ENCODE results near the gene COX5B.
A peak's percentile ranks its signal among the peaks of the same experiment; 100 is the strongest.
"Not testable (repeated sequence)": the region's sequence is repeated elsewhere in the genome, so short reads cannot be mapped to it uniquely, and the experiment has no call there.

COX5B gene

DNA sequence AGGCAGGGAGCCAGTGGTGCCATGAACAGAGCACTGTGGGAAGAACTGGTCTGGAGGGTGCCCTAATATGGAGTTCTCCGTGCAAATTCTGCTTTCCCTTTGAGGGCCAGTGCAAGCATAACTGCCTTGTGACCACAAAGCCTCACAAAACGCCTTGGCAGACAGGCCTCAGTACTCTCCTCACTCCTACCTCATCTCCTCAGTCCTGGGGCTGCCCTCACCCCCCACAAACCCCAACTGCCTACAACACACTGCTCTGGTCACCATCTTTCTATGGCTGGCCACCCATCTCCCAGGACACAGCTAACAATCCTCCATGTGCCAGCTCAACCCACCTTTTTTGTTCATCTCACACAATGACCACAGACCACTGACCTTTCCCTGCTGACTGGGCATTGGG lies 8.9 kb downstream of the COX5B start:
- no peak for DNase-seq

DNA sequence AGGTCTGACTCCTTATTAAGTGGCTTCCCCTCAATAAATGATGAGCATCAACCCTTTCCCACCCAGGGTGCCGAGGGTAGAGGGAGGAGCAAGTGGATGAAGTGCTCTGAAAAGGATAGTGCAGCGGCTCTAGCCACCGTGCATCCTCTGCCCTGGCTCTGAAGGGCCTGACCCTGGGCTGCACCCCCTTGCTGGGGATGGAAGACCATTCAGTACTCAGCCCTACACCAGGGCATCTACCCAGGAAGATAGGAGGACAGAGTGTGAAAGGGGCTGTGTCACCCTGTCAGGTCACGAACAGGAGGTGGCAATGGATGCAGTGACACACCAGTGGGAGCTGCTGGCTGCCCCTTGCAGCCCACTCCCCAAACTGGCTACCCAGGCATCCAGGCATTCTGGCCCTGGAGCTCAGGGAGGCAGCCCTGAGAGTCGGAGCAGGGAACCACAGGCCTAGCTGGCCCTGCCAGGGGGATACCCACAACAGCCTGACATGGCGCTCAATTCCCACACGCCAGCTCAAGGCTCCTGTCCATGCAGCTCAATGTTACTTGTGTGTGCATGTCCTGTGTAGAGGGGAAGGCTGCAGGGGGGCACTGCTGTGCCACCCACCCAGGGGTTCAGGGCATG lies 10.4 kb downstream of the COX5B start:
- no peak for DNase-seq

DNA sequence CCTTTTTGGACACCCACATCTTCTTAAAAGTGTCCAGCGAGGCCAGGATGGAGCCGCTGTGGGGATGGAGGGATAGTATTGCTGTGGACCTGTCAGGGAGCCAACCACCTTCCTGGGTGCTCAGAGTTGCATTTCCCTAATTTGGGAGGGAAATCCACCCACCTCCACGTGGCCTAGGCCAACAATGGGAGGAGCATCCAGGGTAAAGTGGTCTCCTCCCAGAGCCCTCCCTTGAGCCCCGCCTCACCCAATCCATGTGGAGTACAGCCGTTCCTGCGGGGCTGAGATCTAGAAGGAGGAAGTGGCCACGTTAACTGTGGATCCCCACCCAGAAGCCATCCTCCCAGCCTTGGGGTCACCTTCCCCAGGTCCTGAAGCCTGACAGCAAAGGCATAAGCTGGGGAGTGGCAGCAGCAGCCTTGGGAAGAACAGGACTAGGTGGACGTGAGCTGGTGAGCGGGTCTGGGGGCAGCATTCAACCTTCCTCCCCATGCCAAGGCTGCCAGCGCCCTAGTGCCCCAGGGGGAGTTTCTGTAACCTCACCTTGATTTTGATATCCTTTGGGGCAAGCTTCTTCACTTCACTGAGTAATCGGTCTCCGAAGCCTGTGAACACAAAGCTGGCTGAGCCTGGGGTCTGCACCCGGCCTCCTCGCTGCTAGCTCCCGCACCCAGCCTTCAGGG lies 11.2 kb downstream of the COX5B start:
- no peak for DNase-seq

DNA sequence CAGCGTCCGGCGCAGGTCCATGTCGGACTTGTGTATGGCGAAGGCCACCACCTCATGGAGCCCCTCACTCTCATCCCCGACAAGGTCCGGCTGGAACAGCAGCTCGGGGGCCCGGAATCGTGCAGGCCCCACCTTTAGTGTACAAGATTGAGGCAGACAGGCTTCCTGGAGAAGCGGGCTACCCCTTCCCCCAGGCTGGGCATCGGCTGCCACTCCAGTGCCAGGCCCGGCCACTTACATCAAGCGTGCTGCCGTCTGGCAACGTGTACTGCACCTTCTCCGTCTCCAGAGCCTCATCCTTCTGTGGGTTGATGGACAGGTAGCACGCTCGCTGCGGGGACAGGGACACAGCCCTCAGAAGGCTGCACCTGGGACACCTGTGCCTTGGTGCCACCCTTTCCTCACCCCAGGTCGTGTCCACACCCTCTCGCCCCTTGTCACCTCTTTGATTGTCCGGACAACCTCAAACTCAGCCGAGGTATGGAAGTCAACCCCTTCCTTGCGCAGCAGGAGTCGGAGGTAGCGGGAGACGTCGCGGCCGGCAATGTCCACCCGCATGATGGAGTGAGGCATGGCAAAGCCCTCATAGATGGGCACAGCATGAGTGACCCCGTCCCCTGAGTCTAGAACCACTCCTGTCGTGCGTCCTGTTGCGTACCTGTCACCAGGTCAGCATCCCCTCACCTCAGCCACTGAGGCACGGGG lies 12.3 kb downstream of the COX5B start:
- DNase-seq: no peak

DNA sequence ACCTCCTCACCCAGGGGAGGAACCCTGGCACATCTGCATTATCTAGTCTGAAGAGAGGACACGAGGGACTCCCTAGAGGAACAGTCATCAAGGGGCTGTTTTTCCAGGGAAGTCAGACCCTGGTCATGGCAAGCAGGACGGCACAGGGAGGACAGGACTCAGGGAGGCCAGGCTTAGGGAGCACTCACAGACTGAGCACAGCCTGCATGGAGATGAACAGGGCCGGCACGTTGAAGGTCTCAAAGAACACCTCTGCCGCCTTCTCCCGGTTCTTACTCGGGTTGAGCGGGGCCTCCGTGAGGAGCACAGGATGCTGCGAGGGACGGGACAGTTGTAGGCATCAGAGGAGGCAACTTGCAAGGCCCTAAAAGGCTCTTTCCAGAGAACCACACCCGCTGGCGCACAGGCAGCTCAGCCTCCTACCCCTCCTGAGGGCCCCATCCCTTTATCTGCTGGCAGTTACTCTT lies 12.9 kb downstream of the COX5B start:
- DNase-seq: no peak

DNA sequence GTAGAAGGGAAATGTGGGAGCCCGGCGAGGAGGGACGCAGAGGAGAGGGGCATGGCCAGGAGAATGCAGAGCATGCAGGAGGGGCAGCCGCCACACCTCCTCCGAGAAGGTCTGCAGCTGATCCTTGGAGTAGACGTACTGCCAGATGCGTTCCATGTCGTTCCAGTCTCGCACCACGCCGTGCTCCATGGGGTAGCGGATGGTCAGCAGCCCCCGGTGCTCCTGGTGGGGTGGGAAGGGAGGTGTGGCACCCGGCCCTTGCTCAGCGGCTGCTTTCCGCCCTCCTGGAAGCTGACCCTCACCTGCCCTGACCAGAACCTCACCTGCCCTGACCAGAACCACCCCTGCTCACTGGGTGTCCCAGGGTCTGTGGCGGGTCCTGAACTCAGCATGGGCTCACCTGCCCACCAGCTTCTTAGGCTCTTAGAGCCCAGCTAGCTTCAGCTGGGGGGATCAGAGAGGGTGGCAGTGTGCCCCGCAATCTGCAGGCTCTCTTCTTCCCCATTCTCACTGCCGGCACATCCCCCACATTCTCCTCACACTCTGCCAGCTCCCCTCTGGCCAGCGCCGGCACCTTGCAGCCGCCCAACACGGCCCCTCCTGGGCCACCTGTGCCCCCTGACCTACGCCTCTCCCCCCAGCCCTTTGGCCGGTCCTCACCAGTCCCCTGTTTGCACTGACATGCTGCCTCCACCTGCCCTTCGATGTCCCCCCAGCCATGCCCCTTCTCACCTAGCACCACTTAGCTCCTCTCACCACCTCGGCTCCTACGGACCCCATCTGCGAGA lies 13.6 kb downstream of the COX5B start:
- DNase-seq: no peak

DNA sequence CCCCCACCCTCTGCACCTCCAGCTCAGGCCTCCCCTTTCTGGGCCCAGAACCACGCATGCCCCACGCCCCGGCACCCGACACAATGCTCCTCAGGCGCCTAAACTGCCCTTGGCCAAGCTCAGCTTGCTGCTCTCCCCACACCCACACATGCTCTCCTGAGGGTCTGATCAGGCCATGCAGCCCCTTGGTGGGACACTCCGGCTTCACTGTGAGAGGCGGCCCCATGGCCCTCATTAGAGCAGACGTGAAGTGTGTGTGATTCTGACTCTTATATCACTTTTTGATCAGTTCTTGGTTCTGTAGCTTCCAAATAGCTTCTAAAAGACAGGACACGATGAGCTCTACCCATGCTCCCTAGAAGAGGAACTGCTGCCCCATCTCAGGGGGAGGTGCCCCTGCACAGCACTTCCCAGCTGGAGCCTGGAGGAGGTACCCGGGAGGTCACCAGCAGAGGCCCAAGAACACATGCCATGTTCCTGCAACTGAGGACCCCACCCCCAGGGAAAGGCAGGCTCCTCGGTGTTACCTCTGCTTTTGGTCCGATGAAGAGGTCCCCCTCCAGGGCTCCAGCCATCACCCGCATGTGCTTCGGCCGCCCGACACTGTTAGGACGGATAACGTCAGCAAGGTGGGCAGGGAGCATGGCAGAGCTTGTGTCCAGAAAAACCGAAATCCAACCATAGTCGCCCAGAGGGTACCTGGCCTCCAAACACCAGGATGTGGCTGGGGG lies 14.3 kb downstream of the COX5B start:
- no peak for DNase-seq

DNA sequence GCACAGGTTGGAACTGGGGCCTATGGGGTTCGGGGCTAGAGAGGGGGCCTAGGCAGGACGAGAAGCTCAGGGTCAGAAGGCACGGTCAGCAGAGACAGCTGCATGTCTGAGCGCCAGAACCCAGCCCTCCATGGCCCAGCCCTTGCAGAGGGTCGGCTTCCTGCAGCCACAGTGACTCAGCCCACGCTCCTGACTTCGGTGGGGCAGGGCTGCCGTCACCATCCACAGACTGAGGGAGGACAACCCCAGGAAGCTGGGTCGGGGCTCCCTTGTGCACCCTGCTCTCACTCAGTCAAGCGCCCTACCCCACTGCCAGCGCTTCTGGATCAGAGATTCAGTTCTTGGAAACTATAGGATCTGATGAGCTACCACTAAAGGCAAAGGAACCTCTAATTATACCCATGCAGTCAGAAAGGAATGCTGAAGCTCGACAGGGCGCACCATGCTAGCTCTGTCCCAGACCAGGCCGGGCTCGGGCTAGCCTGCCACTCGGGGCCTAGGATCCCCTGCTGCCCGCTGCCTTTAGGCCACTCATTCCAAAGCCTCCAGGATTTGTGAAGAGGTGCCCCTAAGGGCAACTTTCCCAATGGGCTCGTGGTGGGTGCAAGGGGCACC lies 15.0 kb downstream of the COX5B start:
- DNase-seq: no peak

DNA sequence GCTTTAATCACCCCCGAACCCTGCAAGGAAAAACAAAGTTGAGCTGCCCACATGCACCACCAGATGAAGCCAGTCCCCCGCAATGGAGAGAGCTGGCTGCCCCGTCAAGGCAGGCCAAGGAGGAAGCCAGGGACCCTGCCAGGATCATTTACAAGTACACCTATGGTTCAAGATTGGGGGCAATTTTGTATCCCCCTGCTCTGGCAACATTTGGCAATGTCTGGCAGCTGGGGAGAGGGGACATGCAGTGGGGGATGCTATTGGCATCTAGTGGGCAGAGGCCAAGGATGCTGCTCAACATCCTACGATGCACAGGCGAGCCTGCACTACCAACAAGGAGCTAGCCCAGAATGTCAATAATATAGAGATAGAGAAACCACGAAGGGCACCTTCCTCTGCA lies 16.1 kb downstream of the COX5B start:
- no peak for DNase-seq

DNA sequence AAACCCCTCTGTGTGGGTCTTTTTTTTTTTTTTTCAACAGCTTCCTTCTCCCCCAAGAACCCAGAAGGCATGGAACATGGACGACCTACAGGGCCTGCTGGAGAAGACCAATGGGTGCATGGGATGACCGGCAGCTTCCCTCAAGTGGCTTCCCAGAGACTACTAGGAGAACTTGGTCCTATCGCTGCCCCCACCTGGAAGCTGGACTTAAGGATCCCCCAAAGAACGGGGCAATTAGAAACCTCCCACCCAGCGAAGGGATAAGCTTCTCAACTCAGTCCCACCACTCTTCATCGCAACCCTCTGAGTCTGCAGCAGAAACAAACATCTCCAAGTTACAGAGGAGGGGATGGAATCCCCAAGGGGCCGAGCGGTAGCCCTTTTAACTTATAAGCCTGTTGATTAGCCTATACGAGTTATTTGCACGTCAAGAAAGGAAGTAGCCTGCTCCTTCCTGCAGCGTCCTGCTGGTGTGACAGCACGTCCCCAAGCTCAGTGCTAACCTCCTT lies 16.6 kb downstream of the COX5B start:
- no peak for DNase-seq

DNA sequence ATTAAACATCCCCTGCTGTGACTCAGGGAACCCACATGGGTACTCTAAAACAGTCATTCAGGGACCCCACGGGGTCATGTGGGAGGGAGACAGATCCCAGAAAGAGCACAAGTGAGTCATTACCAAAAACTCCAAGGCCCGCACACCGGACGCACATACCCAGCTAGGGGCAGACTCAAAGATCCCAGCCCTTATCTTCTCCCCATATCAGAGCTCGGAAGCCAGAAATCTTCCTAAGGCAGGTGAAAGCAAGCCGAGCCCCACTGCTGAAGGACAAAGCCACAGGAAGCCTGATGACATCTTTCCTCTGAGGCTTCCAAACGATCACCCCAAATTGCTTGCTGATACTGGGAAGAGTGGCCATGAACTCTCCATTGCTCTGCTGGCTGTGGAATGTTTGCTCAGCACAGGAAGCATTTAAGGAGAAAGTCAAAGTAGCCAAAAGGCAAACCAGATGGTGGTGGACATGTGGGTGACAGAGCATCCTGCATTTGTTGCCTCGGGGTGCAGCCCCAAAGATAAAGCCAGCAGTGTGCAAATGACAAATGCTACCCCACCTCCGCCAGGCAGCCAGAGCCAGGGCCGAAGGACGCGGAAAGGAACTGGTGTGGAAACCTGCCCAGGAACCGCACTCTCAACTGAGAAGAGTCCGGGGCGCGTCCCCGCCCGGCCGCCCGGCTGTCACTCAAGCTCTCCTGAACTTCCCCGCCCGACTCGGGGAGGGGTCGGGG lies 17.2 kb downstream of the COX5B start:
- no peak for DNase-seq

DNA sequence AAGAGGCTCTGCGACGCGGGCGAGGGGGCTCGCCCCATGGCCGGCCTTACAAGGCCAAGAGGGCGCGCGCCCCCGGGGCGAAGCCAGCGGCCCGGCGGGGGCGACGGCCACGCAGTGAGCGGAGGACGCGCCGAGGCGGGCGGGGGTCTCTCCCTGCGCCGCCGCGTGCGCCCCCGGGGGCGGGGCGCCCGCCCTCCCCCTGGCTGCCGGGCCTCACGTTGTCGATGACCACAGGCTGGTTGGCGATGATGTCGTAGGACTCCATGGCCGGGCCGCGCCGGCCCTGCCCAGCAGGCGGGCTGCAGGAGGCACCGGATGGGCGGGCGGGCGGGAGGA lies 17.7 kb downstream of the COX5B start:
- DNase-seq: peak; percentile 17

DNA sequence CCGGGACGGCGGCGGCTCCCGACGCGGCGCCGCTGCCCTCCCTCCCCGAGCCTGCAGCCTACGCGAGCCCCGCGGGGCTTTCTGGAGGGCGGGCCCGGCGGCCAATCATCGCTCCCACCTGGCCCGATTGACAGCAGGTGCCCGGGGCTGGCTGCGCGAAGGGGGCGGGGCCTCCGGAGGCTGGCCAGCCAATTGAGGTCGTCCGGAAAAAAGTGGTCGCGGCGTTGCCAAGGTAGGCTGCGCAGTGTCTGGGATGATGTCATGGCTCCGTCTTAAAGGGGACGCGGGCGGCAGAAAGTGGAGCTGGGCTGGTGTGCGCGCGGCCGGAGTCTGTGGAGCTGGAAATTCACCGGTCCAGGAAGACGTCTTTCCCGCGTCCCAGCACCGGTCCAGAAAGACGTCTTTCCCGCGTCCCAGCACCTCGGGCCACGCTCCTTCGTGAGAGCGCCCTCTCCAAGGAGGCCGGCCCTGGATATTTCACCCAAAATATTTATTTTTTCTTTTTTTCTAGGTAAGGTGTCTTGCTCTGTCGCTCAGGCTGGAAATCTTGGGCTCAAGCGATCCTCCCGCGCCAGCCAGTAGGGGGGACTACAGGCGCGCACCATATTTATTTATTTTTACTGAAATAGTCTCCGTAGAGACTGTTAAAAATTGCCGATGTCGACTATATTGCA lies 18.2 kb downstream of the COX5B start, which contains the start of gene ACTR1B:
ACTR1B (minus strand) TSS at position 83 of the 674 bp plus-strand sequence. CDS start 154 bp downstream, outside the sequence.
- DNase-seq: peak; percentile 97

DNA sequence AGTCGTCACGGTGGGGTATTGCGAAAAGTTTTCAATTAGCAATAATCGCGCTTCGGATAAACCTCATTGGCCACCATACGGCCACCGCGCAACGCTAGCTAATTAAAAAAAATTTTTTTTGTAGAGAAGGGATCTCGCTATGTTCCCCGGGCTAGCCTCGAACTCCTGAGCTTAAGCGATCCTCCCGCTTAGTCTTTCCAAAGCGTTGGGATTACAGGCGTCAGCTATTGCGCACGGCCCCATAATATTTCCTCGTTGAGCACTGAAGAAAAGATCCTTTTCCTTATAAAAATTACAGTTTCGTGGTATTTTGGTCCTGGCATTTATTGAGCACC lies 18.7 kb downstream of the COX5B start:
- DNase-seq: peak; percentile 67

DNA sequence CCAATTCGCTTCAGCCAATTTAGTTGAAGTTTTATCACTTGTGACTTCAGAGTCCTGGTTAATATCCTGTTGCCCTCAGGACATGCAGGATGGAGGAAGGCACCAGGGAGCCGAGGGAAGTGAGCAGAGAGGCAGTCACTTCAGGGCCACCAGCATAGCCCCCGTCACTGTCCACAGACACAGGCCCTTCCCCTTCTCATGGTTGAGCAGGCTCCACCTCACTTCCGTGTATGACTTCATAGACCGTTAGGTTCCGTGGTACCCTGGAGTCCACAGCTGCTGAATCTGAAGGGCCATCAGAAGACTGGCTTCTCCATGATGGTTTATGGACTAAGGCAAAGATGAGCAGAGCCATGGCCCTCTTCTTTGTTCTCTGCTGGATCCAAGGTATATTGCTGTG lies 23.6 kb downstream of the COX5B start, which contains the start of gene C2orf92:
C2orf92 (plus strand) TSS at position 266 of the 400 bp plus-strand sequence; CDS start at position 342, 76 bp downstream.
- DNase-seq: no peak

DNA sequence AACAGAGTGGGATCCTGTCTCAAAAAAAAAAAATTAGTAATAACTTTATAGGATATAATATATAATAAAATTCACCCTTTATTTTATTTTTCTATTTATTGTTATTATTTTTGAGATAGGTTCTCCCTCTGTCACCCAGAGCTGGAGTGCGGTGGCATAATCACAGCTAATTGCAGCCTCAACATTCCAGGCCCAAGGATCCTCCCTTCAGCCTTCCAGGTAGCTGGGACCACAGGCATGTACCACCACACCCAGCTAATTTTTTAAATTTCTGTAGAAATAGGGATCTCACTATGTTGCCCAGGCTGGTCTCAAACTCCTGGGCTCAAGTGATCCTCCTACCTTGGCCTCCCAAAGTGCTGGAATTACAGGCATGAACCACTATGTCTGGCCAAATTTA lies 24.6 kb downstream of the COX5B start:
- DNase-seq: no peak

DNA sequence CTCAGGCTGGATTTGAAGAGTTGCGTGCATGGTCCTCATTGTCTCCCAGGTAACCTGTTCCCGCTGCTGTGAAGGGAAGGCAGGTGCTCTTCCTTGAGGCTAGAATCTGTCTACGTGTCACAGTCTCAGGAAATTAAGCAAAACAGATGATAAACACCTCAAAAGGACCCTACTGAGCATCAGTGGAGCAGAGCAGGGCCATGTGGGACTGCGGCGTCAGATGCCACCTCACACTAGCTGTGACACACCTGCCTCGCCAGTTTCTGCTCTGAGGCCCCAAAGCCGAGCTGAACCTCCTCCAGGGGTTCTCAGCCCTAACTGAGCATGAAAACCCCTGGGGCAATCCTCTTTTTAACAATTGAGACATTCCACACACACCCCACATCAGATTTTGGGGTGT lies 25.7 kb downstream of the COX5B start:
- no peak for DNase-seq

DNA sequence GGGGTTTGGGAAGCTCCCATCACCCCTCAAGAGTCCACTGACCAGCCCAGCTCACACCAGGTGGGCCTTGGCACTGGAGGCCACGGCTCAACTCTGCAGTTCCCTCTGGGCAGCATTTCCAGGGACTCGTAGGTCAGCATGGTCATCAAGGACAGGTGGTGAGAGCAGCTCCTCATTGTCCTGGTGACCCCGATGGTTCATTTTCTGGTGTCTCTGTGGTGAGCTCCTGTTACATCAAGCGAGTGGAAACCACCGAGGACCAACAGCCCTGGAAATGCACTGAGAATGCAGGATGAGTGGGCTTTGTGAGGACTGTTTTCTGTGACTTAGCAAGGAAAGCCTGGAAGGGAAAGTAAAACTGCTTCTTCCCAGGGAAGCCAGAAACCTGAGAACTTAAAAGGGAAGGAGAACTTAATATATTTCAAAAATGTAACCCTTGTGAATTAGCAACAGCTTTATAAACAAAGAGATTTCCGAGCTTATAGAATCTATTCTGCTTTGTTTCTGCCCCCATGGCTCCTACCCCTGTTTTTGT lies 26.8 kb downstream of the COX5B start:
- DNase-seq: not testable (repeated sequence)

DNA sequence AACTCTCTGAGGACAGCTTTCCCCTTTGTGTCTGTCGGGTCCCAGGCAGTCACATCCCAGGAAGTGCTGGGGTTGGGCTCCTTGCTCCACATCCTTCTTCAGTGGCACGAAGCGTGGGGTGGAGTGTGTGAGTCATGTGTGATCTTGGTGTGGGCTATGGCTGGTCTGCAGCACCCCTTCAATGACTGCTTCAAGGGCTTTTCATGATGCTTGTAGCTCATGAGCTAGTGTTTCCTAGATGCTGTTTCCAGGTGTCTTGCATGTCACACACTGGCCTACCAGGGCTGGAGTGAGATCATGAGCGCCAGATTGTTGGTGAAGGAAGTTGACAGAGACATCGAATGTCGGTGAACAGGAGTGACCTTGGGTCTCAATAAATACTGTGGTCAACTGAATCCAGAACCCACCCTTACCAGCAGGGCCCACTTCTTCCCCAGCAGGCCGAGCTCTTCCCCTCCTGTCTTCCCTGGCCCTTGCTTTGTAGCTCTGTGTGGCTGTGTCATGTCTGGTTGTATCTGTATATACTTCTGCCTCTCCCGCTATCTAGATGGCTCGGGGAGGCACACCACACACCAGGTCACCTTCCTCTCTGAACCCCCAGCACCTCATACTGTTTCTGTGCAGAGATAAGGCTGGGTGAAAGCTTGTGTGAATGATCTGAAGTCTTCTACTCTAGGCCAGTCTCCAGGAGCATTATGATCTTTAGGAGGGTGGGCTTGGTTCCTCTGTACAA lies 27.5 kb downstream of the COX5B start:
- no peak for DNase-seq

DNA sequence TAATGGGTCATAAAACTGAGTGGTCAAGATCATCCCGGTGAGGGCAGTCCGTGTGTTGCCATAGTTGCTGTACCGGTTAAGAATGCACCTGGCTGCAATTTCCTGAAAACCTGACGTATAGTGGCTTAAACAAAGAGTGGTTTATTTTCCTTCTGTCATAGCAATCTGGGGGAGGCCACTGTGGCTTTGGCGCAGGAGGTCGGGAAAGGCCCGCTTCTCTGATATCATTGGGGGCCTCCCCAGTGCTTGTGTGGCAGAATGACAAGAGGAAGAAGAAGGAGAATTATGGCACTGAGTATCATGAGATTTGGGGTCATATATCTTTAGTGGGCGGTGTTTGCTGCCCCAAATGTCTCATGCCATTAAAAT lies 28.0 kb downstream of the COX5B start:
- no peak for DNase-seq
